HG03442 (cell line): ENCODE results near the gene CDK17.
"Not testable (repeated sequence)": the region's sequence is repeated elsewhere in the genome, so short reads cannot be mapped to it uniquely, and the experiment has no call there.

ENCODE experiments used
- ATAC-seq: cut with Tn5 transposase; IDR thresholded peaks from one replicate; pipeline ENCODE4 v1.9.1; 2021; ENCODE audit warnings: mild to moderate bottlenecking, moderate library complexity; ENCODE audit not compliant: unreplicated experiment

CDK17 gene

DNA sequence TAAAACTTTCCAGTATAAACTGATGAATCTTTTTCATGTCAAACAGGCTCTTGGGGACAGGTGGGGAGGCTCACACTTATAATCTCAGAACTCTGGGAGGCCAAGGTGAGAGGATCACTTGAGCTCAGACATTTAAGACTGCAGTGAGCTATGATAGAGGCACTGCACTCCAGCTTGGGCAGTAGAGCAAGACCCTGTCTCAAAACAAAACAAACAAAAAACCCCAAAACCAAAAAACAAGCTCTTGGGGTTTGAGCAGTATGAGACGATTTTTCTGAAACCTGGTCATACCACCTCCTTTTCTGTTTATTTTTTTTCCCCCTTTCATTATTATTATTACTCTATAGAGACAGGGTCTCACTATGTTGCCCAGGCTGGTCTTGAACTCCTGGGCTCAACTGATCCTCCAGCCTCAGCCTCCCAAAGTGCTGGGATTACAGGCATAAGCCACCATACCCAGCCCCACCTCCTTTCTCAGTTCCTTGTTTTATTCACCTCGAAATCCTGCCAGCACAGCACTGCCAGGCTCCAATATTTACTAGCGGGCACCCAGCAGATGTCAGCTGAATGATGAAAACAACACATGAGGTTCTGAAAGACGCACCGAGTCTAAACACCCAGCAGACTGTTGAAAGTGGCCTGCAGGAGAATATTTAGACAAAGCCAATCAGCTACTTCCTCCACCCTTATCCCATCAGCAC, 19.5 kb upstream of the CDK17 start:
- ATAC-seq, result peak; percentile 62

DNA sequence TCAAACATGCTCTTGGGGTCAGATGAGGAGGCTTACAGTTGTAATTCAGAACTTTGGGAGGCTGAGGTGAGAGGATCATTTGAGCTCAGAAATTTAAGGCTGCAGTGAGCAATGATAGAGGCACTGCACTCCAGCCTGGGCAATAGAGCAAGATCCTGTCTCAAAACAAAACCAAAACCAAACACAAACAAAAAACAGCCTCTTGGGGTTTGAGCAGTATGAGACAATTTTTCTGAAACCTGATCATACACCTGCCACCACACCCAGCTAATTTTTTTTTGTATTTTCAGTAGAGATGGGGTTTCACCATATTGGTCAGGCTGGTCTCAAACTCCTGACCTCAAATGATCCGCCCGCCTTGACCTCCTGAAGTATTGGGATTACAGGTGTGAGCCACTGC, 17.4 kb upstream of the CDK17 start:
- ATAC-seq, result not testable (repeated sequence)

DNA sequence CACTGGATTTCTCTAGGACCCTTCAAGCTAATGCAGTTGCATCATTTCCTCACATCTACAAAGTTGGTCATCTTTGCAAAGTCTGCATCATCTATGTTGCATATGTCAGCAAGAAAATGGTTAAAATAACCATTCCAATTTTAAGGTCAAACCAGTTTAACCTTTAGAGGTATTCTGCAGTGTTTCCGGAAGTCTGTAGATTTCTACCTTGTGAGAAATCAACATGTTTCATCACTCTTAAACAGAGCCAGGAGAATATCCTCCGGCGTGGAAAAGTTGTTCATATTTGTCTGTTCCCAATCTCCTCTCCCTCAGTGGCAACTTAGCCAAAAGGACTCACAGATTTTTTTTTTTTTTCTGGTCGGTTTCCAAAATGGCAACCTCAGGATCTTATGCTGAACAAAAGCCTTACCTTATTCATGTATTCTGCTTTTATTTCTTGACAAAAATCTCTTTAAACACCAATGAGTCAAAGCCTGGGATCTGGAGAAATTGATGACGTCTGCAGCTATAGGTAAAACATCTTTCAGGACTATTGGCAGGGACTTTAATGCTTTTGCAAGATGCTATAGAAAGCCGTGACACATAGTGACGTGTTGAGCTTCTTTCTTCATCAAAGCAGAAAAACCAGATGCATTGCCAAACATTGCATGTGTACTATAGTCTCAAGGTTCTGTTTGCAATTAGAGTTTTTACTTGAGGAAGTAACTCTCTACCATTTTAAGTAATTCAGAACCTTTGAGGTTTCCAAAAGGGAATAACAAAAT, 16.0 kb upstream of the CDK17 start:
- ATAC-seq, result no peak

DNA sequence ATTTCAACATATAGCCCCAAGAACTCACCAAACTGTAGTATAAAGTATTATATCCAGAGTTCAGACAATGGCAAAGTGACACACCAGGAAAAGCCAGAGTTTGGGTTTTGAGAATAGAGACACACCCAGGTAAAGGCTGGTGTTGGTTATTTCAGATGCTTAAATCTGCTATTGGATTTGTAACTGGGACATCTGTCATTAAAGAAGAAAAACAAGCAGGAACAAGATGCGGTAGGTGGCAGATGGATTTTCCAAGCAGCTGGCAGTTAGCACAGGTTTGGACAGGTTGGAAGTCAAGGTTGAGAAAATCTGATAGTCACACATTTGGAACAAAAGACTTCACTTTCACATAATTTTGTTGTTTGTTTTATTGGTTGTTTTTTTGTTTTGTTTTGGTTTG, 14.4 kb upstream of the CDK17 start:
- no peak for ATAC-seq

DNA sequence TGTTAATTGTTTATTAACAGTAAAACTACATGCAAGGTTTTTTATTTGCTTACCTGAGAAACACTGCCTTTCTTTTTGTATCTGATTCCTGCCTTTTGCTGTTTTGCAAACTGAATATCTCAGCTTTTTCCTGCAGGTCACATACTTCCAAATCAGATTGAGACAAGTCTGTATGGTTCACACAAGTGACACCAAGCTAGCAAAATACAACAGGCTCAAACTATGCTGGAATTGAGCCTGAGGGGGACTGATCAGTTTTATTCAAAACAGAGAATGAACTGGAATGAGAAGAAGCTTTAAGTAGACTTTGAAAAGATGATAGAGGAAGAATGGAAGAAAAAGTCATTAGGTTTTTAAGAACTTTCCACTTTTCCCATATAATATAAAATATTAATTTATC, 12.2 kb upstream of the CDK17 start:
- no peak for ATAC-seq

DNA sequence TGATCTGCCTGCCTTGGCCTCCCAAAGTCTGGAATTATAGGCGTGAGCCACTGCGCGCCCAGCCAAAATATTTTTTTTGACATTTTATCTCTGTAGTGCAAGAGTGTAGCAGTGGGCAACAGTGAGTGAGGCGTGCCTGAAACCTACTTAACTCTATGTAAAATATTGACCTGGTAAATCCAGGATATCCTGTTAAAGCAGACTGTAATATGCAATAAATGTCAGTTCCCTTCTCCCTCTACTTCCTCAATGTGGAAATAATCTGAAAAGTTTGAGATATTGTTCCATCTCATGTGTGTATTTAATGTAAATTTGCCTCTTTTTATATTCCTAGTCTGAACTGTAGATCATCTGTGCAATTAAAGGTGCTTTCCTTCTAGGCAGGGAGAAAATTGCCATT, 9.5 kb upstream of the CDK17 start:
- no peak for ATAC-seq

DNA sequence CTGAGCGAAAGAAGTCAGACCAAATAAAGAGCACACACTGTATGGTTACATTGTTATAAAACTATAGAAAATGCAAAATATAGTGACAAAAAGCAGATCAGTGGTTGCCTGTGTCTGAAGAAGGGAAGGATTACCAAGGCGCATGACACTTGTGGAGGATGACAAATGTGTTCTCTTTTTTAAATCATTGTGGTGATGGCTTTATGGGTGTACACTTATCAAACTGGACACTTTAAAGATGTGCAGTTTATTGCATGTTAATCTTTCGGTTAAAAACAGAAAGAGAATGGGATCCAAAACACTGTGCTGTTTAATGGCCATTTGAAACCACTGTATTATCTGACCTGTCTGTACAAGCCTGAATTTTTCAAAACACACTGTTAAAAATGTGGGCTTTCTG, 8.8 kb upstream of the CDK17 start:
- no peak for ATAC-seq

DNA sequence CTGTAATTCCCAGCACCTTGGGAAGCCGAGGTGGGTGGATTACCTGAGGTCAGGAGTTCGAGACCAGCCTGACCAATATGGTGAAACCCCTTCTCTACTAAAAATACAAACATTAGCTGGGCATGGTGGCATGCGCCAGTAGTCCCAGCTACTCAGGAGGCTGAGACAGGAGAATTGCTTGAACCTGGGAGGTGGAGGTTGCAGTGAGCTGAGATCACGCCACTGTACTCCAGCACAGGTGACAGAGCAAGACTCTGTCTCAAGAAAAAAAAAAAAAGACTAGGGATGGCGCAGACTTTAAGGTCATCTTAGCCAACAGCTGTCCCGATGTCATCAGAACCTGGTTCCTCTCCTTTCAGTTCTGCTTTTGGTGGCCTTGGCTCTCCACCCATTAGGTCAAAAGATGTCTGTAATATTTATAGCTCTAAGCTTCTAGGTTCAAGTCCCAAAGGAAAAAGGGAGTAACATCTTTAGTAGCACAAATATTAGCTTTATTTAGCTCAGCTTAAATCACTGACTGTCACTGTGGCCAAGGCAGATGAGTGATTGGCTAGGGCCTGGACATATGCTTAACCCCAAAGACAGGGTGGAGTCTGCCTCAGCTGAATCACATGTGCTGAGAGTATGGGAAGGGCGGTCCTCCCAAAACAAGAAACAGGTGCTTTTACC, 7.3 kb upstream of the CDK17 start:
- ATAC-seq, result peak; percentile 92

DNA sequence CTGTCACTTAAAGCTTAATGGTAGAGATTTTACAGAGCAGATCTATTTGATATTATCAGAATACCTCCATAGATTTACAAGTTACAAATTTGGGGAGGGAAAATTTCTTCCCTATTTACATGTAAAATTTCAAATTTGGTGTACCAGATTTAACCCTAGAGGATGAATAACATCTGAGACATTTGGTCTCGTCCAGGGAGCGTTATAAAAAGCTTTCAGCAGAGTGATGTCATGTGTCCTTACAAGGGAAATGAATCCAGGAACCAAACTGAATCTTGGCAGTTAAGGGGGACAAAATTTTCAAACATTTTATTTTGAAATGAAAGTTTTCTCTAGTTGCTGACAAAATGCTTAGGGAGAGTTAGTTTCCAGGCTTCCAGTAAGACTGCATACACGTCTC, 4.5 kb upstream of the CDK17 start:
- no peak for ATAC-seq

DNA sequence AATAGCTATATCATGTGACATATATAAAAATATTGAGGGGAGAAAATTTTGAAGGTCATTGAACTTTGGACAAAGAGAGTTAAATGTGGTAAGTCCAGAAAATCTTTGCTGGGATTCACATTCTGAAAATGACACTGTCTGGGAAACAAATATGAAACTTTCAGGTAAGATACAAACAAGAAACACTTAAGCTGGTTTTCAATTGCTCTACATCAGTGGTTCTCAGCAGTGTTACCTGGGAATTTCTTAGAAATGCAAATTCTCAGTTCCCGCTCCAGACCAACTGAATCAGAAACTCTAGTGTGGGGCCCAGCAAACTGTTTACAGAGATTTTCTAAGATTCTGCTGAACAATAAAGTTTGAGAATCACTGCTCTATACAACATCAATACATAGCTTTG, 3.6 kb upstream of the CDK17 start:
- ATAC-seq, result no peak

DNA sequence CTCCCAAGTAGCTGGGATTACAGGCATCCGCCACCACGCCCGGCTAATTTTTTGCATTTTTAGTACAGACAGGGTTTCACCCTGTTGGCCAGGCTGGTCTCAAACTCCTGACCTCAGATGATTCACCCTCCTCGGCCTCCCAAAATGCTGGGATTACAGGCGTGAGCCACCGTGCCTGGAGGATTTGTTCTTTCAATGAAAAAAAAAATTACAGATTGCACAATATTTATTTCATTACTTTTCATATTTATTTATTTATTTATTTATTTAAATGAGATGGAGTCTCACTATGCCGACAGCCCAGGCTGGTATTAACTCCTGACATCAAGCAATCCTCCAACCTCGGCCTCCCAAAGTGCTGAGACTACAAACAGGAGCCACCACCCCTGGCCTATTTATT, 2.3 kb upstream of the CDK17 start:
- ATAC-seq, result not testable (repeated sequence)

DNA sequence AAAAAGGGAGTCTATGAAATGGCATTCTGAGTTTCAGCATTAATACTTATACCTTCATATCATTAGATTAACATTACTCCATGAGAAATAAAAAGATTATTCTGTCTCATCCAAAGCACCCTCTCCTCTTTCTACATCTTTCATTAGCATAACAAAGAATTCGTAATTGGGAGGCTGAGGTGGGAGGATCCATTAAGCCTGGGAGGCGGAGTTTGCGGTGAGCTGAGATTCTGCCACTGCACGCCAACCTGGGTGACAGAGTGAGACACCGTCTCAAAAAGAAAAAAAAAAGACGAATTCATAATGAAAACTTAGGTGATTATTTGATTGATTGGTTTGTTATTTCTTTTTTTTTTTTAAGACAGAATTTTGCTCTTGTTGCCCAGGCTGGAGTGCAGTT, 1.8 kb upstream of the CDK17 start:
- ATAC-seq, result no peak

DNA sequence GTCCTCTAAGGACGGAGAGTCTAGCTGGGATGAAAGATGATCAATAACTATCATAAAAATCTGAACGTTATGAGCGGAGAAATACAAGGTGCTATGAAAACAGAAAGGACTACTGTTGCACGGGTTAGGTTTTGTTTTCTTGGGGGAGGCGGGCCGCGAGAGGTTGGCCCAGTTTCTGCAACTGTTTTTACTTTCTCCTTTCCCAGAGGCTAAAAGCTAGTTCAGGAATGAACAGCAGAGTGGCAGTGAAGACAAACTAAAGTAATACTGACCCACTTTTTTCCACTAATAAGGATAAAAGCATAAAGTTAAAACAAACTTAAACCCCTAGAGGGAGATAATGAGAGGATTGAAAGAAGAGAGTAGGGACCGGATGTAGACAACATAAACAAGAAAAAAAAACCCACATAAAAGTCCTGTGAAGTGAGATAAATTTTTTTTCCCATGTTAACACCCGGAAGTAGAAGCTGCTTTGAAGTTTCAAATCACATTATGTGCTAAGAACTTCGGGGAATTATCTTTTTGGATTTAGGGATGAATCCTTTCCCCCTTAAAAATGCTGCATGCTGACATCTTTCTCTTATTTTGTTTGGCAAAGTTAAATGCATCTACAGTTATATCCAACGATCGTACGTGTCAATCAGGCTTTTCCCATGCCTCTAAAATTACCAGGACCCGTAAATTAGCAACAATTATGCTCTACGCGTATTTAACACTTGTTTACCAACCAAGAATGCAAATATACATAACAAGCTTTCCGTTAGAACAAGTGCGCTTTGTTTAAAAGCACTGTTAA, 1.0 kb upstream of the CDK17 start:
- peak; percentile 31 for ATAC-seq

DNA sequence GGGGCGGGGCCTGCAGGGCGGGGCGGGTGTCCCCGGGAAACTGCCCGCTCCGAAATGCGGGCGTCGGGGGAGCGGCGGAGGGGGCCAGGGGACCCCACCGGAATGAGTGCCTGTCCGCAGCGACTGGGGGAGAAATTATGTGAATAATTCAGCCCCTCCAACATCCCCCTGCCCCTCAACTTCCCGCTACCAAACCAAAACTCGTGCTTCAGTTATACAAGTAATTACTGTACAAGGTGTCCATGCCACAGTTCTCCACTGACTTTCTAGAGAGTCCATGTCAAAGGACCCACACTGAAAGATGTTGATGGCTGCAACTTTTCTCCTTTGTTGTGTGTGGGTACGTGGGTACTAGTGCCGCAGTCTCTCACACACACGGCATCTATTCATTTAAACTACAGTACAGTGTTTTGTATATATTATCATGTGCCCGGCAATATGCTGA, 414 bp upstream of the CDK17 start:
- no peak for ATAC-seq

DNA sequence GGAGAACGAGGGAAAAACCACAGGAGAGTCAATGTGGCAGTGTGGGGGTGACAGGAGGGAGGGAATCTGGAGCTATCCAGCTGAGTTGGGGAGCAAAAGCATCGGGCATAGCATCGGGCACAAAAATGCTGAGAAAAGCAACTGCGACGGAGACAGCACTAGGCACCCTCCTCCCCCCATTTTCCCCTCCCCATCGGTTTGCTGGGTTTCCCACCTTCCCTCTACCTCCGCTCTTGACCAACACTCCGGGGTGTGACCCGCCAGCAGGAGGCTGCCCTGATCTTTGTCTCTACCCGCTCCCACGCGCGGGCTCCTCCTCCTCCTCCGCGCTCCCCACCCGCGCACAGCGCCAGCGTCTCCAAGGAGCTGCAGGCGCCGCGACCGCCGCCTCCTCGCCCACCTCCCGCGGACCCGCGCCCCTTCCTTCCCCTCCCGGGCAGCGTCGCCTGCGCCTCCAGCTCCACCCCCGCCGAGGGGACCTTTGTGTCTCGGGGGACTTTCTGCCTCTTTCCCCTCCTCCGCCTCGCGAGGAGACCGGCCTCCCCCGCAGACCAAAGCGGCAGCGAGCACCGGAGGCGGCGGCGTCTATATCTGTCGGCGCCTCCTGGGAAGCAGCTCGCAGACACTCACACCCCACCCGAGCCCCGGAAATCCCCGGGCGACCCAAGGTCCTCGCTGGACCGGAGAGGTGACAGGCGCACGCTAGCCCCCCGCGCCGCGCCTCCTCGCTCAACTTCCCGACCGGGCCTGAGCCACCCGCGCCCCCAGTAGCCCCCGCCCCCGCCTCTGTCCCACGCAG, 920 bp downstream of the CDK17 start:
- peak; percentile 31 for ATAC-seq

DNA sequence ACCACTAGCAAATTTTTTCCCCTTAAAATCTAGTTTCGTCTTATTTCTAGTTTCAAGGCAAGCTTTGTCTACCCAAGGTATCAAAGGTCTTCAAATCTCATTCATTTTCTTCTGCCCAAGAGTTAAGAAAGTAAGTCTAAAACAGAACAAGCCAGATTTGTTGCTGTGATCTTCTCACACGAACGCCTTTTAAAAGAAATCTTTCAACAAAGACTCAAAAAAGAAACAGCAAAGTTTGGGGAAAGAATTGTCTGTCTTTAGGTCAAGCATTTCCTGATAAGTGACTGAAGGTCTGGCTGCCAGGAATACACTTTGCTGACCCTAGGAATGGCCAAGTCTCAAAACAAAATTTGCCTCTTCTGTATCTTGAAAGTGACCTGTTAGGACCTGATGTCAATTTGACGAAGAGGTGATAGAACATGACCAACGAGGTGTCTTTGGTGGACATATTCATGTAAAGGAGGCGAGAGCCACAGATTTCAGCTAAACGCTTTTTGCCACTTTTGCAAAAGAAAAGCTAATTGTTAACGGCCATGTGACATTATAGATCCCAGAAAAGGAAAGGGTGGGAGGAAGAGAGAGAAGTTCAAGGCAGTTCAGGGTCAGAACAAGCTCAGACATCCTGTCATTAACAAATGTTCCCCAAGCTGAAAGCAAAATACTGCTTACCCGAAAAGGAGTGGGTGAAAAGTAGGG, 1.7 kb downstream of the CDK17 start:
- ATAC-seq, result no peak

DNA sequence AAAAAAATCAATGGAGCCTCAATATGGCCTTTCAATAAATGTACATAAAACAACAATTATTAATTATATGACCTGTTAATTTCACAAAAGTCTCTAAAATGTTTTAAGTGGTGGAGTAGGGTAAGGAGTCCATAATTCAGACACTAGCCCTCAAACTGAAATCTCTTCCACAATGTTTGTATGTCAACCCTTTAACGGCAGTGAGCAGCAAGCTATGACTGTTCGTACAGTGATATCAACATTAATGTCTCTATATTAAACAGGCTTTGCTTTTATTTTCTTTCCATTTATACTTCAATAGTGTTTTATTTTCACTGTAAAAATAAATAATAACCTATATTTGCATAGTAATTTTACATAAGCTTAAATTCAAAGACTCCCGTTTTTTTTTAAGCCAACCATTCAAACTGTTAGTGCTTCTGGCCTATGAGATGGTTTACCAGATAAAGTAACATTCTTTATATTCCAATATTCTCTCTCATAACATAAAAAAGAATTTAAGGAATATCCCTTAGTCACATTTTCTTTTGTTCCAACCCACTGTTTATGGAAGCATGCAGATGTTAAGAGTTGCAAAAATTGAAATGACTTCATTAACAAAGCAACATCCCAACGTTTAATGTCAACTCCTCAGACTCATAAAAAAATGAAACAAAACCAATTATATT, 2.3 kb downstream of the CDK17 start:
- no peak for ATAC-seq

DNA sequence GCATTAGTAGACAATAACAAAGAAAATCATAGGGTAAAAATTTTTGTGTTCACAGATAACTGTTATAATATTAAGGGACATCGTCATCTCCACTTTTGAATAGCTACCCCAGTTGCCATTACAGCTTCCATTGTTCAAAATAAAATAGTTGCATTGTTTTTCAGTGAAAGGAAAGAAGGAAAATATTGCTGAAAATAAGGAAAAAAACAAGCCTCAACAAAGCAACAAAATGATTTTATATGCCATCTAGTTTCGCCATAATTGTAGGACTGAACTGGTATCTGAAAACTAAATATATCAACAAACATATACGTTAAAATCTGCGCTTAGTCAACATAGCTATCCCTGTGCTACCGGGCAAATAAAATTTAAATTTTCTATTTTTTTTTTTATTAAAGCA, 3.3 kb downstream of the CDK17 start:
- ATAC-seq, result no peak

DNA sequence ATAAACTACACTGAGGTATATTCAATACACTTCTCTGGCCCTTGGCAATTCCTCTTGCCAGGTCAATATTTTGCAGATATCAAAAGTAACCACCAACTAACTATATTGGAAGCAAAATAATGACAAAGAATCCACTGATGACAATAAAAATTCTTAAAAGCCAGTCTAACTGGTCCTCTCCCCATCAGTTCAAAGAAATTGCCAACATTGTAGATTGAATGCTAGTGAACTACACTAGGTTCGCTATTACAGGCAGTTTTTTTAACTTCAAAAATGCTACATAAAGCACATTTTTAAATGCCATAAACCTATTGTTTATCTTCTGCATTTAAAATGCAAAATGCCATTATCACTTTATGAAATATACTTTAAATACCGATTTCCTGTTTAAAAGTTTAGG, 4.0 kb downstream of the CDK17 start:
- ATAC-seq, result no peak
